ENCODE data around the gene LUC7L. TPM values are rescaled to one million over a fixed set of nuclear protein-coding genes. Genes with fewer than 3 reads are reported as not detected.

The LUC7L gene
- polyA plus RNA-seq, 1 of the 3 experiments (the other 2 are of a cell fraction): 97.7 TPM

- Histone ChIP-seq H4K20me1 (ENCODE audit: insufficient read depth) (peaks cover 4% of the 10 kb centered on the region; the same call in 1 of the 2 replicates), H2AFZ (ENCODE audit: low read depth) (no peak within 1 kb of the TSS), H3K9ac (no peak within 1 kb of the TSS), H3K27ac (ENCODE audit: low read depth in 2 of 2, low read length in 1 of 2) (no peak within 1 kb of the TSS), H3K9me2 (no peaks in the 10 kb centered on the region), H3F3A (replicated peaks; ENCODE audit: insufficient read depth) (no peaks in the 10 kb centered on the region), H3K4me3 (ENCODE audit: low read depth in 2 of 2, low read length in 1 of 2) (peak within 1 kb of the TSS in 1 of 2 experiments; percentile 32; a peak in 2 of 4 replicates), H3K4me1 (ENCODE audit: control insufficient read depth in 1 of 2, insufficient read depth in 2 of 2, low read depth in 1 of 2, low read length in 1 of 2) (peaks cover 0 to 13% of the 10 kb centered on the region in 2 experiments; a peak in 1 of 4 replicates), H3K27me3 (ENCODE audit: insufficient read depth) (peaks cover 28% of the 10 kb centered on the region), H3K4me2 (peak within 1 kb of the TSS; percentile 74), H3K79me2 (ENCODE audit: insufficient read depth) (no peaks in the 10 kb centered on the region), H3K36me3 (replicated peaks in 1 of 2; ENCODE audit: control insufficient read depth in 1 of 2, insufficient read depth in 2 of 2, low read length in 1 of 2) (no peaks in the 10 kb centered on the region), H3K9me3 (no peaks in the 10 kb centered on the region)
- ChIA-PET CTCF (interaction anchor here (1.0 to 2.8 kb wide), 9 partner anchors 10 to 196 kb away, joined by 3 to 18 read pairs (median 5); partner anchors contain the start of gene HBQ1), POLR2A (no interaction called here)
- DNase-seq: peak; percentile 59
- 3% methylated on average over 16 of the region's 75 CpGs for WGBS (ENCODE audit: low lambda C conversion rate)
- TF ChIP-seq IRF3 (IDR thresholded peaks at IDR 0.05; ENCODE audit: low read depth, low read length) (no peak), RAD21 (IDR thresholded peaks at IDR 0.05; ENCODE audit: low read length) (no peak), YY1 (IDR thresholded peaks at IDR 0.05; ENCODE audit: low read depth) (no peak), ELF1 (IDR thresholded peaks at IDR 0.05) (no peak), FOXJ3 (CRISPR knock-in tag; IDR thresholded peaks at IDR 0.05) (no peak), RFX5 (IDR thresholded peaks at IDR 0.05; ENCODE audit: low read length) (no peak), GABPA (IDR thresholded peaks at IDR 0.05; ENCODE audit: low read depth) (no peak), FOXM1 (IDR thresholded peaks at IDR 0.05; ENCODE audit: low read depth) (no peak), TEAD4 (IDR thresholded peaks at IDR 0.05; ENCODE audit: borderline replicate concordance, insufficient read depth) (no peak), FOSL2 (IDR thresholded peaks at IDR 0.05; ENCODE audit: borderline replicate concordance, low read depth) (no peak), PBX3 (IDR thresholded peaks at IDR 0.05) (no peak), CTCF (IDR thresholded peaks at IDR 0.05) (no peak), NRF1 (IDR thresholded peaks at IDR 0.05; ENCODE audit: low read depth, low read length) (no peak)
Observed at GRCh38 chr16:165539-166374, 63.5 kb downstream of the LUC7L start, which contains the start of gene HBM. Gene HBM, plus strand, starts transcription at chr16:165978. Its CDS starts 20 bp downstream, at chr16:165998.
